ENCODE results near the gene SLC20A1. TPM values are rescaled to one million over a fixed set of nuclear protein-coding genes. Genes with fewer than 3 reads are reported as not detected.

Gene SLC20A1
- total and polyA plus RNA-seq, 2 of the 4 experiments (the other 2 are of a cell fraction) = 93.6 to 94.1 TPM

DNA sequence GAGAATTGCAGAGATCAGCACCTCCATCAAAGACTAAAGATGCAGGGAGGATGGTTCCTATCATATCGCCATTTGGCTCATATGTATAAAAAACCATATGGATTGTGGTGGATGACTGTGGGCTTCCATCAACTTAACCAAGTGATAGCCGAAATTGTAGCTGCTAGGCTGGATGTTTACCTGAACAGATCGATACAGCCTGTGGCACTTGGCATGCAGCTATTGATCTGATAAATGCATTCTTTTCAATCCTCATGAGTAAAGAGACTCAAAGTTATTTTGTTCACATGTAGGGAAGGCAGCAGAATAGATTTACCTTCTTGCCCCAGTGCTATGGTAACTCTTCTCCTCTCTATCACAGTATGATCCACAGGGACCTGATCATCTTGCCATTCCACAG is 42.8 kb upstream of the SLC20A1 start:
- ATAC-seq (ENCODE audit: low read depth) (no peak), DNase-seq (no peak)
- no peaks in the 10 kb centered on the region for H3K9me3 ChIP-seq (ENCODE audit: control insufficient read depth, insufficient read depth, low read length)
- H3K4me3 ChIP-seq (ENCODE audit: insufficient read depth, low read depth, low read length) = no peak overlapping the region
- no peak overlapping the region for H2AFZ ChIP-seq (replicated peaks; ENCODE audit: low read length, poor library complexity)
- no peak for TF ChIP-seq CEBPB (IDR thresholded peaks at IDR 0.05; ENCODE audit: low read depth, low read length)
- TF ChIP-seq CHD1 (IDR thresholded peaks at IDR 0.05; ENCODE audit: low read depth, low read length) = no peak
- TF ChIP-seq FOS (IDR thresholded peaks at IDR 0.05; ENCODE audit: low read depth, low read length) = no peak
- TF ChIP-seq, protein P1, sequence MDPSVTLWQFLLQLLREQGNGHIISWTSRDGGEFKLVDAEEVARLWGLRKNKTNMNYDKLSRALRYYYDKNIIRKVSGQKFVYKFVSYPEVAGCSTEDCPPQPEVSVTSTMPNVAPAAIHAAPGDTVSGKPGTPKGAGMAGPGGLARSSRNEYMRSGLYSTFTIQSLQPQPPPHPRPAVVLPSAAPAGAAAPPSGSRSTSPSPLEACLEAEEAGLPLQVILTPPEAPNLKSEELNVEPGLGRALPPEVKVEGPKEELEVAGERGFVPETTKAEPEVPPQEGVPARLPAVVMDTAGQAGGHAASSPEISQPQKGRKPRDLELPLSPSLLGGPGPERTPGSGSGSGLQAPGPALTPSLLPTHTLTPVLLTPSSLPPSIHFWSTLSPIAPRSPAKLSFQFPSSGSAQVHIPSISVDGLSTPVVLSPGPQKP (IDR thresholded peaks at IDR 0.05; ENCODE audit: borderline replicate concordance, low read depth, low read length) = no peak
- no peak for TF ChIP-seq MXI1 (IDR thresholded peaks at IDR 0.05; ENCODE audit: borderline replicate concordance, low read depth, low read length)
- TF ChIP-seq SMC3 (IDR thresholded peaks at IDR 0.05; ENCODE audit: low read depth, low read length) = no peak
- TF ChIP-seq MAFK (IDR thresholded peaks at IDR 0.05; ENCODE audit: low read depth, low read length) = no peak
- TF ChIP-seq MAZ (IDR thresholded peaks at IDR 0.05; ENCODE audit: borderline replicate concordance, low read depth, low read length) = no peak
- TF ChIP-seq RCOR1 (IDR thresholded peaks at IDR 0.05; ENCODE audit: insufficient replicate concordance, low read length) = no peak
- TF ChIP-seq RAD21 (IDR thresholded peaks at IDR 0.05; ENCODE audit: low read length) = no peak
- no peak for TF ChIP-seq BHLHE40 (IDR thresholded peaks at IDR 0.05; ENCODE audit: low read depth, low read length)
- no peak for TF ChIP-seq RFX5 (IDR thresholded peaks at IDR 0.05; ENCODE audit: low read depth, low read length)
- no peak overlapping the region for H4K8ac ChIP-seq (ENCODE audit: low read depth in 2 of 2, low read length in 2 of 2)
- H2BK15ac ChIP-seq (ENCODE audit: low read depth, low read length) = no peak overlapping the region
- WGBS, 2 experiments (ENCODE audit: extremely low coverage in 2 of 2, insufficient read length in 1 of 2) = no CpG with 5 or more reads among the region's 3 CpGs
- no peaks in the 10 kb centered on the region for H3K27me3 ChIP-seq (ENCODE audit: control insufficient read depth, insufficient read depth, low read length)
- no peak overlapping the region for H3K4me2 ChIP-seq (ENCODE audit: low read depth, low read length)
- H2BK5ac ChIP-seq (ENCODE audit: low read depth, low read length, poor library complexity, severe bottlenecking) = no peak overlapping the region
- H3K56ac ChIP-seq (ENCODE audit: extremely low read depth, insufficient read depth, low read length) = no peak overlapping the region
- no peak overlapping the region for H2BK20ac ChIP-seq (ENCODE audit: low read depth, low read length)
- BruUV-seq (replicated peaks) = no TSS peak
- peaks cover 7% of the 10 kb centered on the region for H3K9me1 ChIP-seq (ENCODE audit: insufficient read depth, low read length)
- no peak overlapping the region for H2AK9ac ChIP-seq (replicated peaks; ENCODE audit: low read depth, low read length, poor library complexity)
- dilution Hi-C loops (cut with HindIII; ENCODE audit: low sequenced_read_pairs, unreplicated experiment) = no loop called here
- no peak overlapping the region for H4K91ac ChIP-seq (ENCODE audit: insufficient read depth, low read depth, low read length)
- intact Hi-C loops (cut with micrococcal nuclease) = no loop called here
- H2BK120ac ChIP-seq (ENCODE audit: low read depth, low read length) = no peak overlapping the region
- no peak overlapping the region for H3K4ac ChIP-seq (ENCODE audit: low read depth, low read length)
- H3K14ac ChIP-seq (replicated peaks; ENCODE audit: low read depth, low read length) = no peak overlapping the region
- no peak overlapping the region for H3K18ac ChIP-seq (ENCODE audit: low read depth, low read length)
- no peak overlapping the region for H4K5ac ChIP-seq (ENCODE audit: low read depth, low read length)
- no peak overlapping the region for H3K9ac ChIP-seq (ENCODE audit: low read depth, low read length)
- in situ Hi-C loops (cut with MboI; ENCODE audit: low sequenced_read_pairs) = loop anchor here (5.0 kb wide), 2 partner anchors 124 to 354 kb away; no protein-coding TSS in a partner anchor
- no peak overlapping the region for H2AK5ac ChIP-seq (ENCODE audit: low read depth, low read length)
- no peak overlapping the region for H3K27ac ChIP-seq (ENCODE audit: insufficient read depth, low read length)
- no peak overlapping the region for H3K23ac ChIP-seq (ENCODE audit: low read depth, low read length)
- no peaks in the 10 kb centered on the region for H3K36me3 ChIP-seq (ENCODE audit: control insufficient read depth, insufficient read depth, low read length)
- H3K79me1 ChIP-seq (ENCODE audit: low read depth in 1 of 2, low read length in 2 of 2) = no peaks in the 10 kb centered on the region
- H4K20me1 ChIP-seq (ENCODE audit: insufficient read depth, low read length) = no peaks in the 10 kb centered on the region
- POLR2A ChIA-PET (ENCODE audit: unreplicated experiment) = no interaction called here
- CTCF ChIA-PET = no interaction called here
- H3K4me1 ChIP-seq (ENCODE audit: control insufficient read depth, insufficient read depth, low read length) = peaks cover 11% of the 10 kb centered on the region
